RCC 7860 (cell line): ENCODE results near the gene ARL13B.
"Not testable (repeated sequence)": the region's sequence is repeated elsewhere in the genome, so short reads cannot be mapped to it uniquely, and the experiment has no call there.

Source experiments
- DNase-seq: peaks from one replicate; pipeline ENCODE4 v3.0.0-alpha.2; 2015; ENCODE audit warnings: low spot score
- FAIRE-seq: peaks from 2 replicates; lab custom pipeline; 2012; peaks lifted over from hg19 to GRCh38; lab: Jason Lieb, UNC

Gene ARL13B

DNA sequence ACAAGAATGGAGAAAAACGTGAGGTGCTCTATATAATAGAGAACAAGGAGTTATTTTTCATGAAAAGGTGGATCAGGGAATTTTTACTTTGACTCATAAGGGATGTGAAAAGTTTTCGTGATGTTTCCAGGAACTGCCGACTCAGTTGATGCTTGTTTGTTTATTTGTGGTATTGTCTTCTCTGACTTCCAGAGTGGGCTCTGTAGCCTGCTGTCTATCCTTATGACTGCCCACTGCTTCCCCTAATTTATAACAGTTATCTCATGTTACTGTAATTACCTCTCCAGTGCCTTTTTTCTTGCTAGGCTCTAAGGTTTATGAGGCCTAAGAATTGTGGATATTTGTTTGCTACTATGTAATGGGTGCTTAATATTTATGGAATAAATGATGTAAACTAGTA, 12.3 kb downstream of the ARL13B start:
- FAIRE-seq = no peak
- DNase-seq = no peak

DNA sequence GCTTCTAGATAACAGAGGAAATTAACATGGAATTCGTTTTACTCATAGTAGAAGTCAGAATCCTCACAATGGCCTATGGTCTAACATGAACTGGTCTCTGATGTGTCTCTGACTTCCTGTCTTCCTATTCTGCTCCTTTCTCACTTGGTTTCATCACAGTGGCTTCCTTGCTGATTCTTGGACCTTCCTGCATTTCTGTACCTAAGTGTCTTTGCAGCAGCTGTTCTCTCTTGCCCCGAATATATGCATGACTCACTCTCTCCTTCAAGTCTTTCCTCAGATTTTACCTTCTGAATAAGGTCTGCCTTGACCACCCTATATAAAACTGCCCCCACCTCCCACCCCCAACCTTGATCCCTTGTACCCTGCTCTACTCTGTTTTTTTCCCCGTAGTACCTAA, 14.1 kb downstream of the ARL13B start:
- FAIRE-seq (no peak), DNase-seq (no peak)

DNA sequence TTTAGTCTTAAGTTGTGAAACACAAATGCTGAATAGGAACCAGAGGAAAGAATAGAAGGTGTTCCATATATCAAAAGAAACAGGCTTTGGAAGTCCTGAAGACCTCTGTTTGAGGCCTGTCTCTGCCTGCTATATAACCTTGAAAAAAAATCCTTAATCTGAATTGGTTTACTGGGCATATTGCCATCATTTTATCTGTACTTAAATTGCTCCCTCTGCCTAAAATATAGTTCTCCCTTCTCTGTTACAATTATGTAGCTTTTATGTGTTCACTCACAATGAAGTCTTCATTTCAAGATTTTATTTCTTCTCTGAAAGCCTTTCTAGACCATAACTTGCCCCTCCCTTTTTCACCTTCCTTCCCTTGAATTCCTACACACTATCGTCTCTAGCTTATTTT, 21.2 kb downstream of the ARL13B start:
- DNase-seq (no peak), FAIRE-seq (no peak)

DNA sequence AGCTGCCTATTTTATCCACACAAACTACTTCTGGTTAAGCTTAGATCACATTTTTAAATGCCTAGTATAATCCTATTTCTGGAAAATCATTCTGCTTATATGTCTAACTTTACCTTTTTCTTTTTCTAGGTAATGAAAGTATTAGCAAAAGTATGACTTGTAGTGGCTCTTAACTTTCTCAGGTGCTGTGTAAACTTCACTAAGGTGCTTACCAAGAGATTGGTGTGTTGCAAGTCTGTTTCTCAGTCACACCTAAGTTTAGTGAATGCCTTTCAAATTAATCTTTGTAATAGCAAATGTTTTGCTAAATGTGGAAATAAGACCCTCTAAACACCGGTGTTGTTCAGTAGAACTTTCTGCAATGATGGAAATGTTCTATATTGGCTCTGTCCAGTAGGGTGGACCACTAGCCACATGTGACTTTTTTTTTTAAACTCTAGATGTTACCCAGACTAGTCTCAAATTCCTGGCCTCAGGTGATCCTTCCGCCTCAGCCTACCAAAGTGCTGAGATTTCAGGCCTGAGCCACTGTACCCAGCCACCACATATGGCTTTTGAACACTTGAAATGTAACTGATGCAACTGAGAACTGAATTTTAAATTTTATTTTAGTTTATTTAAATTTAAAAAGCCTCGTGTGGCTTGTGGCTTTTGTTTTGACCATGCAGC, 22.0 kb downstream of the ARL13B start:
- no peak for FAIRE-seq
- no peak for DNase-seq

DNA sequence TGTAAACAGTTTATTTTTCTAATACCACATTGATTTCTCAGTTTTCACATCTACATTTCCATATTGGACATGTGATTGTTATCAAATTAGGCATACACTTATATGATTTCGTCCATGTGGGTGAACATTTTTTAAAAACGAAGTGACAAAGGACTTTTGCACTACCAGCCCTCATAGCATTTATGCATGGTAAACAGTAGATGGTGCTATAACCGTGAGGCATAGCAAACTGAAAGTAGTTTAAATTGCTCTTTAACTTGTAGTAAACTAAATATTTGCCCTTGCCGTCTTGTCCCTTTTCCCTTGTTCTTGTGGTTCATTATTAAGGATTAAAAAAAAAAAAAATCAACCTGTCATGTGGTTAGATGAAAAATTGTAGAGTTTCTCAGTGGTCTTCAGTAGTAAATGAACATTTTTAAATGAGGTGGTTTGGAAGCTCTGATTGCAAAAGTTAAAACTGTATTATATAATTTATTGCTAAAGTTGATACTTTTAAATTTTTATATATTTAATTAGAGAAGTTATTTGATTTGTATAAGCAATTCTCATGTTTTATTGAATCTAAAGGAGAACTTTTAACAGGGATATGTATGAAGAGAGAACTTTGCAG, 24.5 kb downstream of the ARL13B start:
- FAIRE-seq (peak; percentile 85), DNase-seq (peak; percentile 42)

DNA sequence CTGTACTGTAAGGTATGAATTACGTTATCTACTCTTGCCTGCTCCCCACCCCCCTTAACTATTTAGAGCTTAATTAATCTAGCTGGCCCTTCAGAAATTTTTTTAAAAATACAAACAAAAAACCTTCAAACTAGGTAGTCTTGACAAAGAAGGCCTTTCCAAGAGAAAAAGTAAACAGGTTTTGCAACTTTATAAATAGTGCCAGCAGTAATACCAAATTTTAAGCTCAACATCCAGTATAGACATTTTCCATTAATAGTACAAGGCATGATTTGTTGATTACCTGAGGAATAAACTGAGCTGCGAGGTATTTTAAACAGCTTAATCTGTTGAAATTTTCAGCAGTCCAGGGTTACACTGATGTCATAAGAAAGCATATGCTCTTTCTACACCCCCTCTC, 28.3 kb downstream of the ARL13B start:
- FAIRE-seq (no peak), DNase-seq (no peak)

DNA sequence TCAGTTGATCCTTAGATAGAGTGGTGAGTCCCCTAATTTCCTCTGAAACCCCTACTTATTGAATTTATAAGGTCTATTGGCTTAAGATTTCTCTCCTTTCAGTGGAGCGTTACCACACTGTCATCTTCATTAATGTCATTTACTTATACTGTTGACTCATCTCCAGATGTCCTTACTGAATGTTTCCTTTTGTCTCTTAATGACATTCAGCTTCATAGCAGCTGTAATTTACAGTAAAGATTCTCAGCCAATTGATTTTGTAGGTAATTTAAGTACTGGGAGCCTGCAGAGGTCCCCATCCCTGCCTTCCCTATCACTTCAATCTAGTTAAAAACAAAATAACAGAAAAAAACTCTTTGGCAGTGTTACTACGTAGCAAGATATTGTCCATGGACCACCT, 29.7 kb downstream of the ARL13B start:
- DNase-seq = no peak
- no peak for FAIRE-seq

DNA sequence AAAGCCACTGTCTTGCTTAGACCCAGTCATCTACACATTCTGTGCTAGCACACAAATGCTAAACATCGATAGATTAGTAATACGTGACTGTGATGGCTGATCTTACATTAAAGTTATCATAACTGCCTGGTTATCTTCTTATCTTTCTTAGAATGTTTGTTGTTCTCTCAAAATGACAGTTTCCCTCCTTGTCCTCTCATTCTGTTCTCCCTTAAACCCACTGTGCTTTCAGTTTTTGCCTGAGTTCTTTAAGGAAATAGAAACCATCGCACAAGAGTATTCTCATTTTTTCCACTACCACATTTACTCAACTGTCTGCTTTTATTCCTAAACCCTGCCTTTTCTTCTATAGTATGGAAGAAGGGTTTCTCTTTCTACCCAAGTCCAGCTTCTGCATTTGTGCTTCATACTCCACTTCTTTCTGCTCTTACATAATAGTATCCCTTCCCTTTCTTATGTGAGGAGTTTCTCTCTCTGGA, 31.3 kb downstream of the ARL13B start:
- DNase-seq = no peak
- no peak for FAIRE-seq

DNA sequence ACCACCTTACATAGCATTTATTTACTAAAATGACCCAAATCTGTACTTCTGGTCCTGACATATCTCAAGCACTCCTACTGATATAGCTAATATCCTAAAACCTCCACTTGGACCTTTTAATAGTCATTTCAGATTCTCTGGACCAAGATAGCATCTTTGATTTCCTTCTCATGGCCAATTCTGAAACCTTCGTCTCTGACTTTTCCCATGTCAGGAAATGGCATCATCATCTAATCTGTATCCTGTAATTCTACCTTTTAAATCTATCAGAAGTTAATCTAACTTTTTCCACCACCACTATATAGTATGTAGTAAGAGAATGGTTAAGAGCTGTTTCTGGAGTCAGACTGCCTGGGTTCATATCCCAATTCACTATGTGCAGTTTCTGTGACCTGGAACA, 32.2 kb downstream of the ARL13B start:
- FAIRE-seq = no peak
- no peak for DNase-seq

DNA sequence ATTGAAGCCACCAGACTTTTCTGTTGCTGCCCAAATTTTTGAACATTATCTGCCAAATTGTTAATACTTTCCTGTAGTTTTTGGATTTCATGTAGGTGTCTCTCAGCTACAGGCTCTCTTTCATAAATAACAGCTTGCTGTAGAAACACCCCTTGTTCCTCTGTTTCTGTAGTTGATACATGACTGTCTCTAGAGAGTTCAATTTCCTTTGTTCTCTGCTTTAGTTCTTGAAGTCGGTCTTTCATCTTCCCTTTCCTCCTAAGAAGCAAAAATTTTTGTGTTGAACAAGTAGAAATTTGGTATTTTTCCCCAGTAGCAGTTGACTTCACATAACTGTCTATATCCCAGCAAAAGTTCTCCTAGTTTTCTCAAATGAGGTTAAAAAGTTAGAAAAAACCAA, 35.1 kb downstream of the ARL13B start:
- DNase-seq (no peak), FAIRE-seq (no peak)

DNA sequence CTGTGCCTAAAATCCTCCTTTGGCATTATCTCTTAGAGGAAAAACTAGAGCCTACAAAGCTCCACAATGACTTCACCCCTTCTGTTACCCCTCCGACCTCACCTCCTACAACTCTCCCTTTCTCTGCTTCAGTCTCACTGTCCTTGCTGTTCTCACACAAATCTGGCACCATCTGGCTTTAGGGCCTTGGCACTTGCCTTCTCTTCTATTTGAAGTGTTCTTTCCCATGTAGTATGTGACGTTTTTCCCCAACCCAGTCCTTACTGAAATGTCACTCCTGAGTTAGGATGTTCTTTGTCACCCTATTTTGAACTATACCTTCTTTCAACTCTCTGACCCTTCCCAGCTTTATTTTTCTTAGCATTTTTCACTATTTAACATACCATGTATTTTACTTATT, 39.7 kb downstream of the ARL13B start:
- no peak for DNase-seq
- FAIRE-seq = no peak

DNA sequence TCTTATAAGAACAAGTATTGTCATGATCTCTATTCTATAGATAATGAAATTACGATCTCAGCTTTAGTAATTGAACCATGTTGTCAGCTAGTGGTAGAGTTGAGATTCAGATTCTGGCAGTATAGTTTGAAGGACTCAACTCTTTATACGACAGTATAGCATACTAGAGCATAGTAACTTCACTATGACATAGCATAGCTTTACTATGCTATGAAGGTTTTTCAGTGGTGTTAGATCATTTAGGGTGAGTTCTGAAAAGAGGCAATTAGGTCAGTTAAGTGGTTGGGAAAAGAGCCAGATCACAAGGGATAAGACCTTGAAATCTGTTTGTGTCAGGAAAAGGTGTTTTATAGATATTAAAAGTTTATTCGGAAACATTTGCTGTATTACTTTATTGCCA, 40.3 kb downstream of the ARL13B start:
- FAIRE-seq (no peak), DNase-seq (no peak)

DNA sequence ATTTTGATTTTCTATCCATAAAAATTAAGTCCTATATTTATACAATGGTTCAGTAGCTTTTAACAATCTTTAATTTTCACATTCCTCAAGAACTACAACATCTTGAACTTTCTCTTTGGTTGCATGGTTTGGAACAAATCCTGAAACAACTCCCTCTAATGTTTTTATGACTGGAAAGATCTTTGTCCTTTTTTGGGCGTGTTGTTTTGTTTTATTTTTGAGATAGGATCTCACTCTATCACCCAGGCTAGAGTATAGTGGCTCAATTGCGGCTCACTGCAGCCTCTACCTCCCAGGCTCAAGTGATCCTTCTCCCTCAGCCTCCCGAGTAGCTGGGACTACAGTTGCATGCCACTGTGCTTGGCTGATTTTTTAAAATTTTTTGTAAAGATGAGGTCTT, 44.4 kb downstream of the ARL13B start:
- DNase-seq = no peak
- FAIRE-seq = no peak

DNA sequence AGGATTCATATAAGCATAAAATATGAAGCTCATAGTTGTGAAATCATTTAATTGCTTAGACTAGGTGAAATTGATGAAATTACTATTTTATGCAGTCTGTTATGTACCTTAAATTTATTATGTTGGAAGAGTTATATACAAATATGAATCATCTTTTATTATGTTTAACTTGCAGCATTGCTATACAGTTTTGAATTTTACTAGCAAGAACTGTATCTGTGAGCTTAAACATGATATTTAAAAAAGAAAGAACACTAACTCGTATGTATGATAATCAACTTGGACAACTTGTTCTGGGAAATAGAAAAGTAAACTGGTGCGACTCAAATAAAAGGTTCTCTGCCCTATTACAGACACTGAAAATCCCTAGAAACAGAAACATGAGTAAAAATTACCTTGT, 46.7 kb downstream of the ARL13B start:
- DNase-seq = no peak

DNA sequence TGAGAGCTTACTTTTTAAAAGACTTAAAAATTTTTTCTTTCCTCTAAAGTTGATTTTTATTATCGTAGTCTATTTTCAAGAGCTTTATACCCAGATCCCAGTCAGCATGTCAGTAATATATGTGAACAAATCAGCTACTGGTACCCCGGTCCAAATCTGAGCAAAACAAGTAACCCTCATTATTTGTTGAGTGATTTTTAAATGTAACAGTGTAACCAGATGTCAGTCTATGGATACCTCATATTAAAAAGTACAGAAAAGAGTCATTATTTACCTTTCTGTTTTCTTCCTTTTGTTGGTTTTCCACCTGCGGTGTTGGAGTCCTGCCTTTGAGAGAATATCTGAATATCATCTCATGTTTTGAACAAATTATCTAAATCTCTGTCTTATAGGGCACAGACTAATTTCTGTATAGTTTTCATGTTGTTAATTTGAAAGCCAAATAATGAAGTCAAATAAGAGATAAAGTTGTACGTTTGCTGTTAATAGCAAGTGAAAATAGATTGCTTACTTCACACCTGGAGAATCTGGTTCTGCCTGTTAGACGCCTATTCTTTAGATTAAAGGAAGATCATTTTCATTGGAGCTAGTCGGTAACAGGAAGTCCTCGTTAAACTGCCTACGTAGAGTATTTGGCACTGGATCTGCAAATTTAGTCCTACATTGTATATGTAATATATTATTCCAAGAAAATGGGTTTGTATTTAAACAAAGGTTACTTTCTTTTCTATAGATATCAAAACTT, 48.3 kb downstream of the ARL13B start, which contains the start of gene STX19:
STX19 (minus strand) TSS at position 505 of the 745 bp plus-strand sequence. CDS start 13,328 bp downstream, outside the sequence.
- DNase-seq (no peak), FAIRE-seq (no peak)

More for the DNA sequence above, 46.7 kb downstream of the ARL13B start:
- FAIRE-seq = peak; percentile 2

DNA sequence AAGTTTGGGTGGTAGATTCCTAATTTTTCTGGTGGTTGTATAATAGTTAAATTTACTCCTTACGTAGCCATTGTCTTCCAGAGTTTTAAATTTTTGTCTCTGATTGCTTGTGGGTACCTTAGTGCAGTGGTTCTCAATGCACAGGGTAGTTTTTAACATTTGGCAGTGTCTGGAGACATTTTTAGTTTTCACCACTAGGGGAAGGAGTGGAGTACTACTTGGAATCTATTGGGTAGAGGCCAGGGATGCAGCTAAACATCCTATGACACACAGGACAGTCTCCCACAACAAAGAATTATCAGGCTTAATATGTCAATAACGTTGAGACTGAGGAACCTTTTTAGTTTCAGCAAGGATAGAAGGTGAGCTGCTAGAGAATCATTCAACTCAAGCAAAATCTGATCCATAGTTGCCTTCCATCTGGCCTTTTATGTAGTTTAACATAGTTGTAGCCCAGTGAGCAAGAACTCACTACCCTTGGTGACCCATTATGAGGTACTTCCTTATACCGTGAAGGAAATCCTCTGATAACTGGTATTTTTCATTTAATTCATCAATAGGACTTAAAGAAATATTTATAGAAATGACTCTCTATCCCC, 57.1 kb downstream of the ARL13B start:
- peak; percentile 24 for DNase-seq
- FAIRE-seq = no peak

DNA sequence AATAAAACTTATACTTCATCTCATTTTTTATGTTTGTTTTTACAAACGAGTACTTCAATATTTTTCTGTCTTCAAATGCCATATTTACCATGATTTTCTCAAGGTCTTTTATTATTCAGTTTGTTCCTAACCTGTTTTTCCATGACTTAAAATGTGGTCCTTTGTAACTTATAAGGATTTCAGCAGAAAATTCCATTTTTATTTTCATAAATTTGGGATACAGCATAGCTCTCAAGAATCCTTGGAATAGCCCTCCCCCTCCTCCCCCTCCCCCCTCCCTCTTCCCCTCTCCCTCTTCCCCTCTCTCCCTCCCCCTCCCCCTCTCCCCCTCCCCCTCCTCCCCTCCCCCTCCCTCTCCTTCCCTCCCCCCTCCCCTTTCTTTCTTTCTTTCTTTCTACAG, 63.3 kb downstream of the ARL13B start:
- DNase-seq (no peak), FAIRE-seq (no peak)

DNA sequence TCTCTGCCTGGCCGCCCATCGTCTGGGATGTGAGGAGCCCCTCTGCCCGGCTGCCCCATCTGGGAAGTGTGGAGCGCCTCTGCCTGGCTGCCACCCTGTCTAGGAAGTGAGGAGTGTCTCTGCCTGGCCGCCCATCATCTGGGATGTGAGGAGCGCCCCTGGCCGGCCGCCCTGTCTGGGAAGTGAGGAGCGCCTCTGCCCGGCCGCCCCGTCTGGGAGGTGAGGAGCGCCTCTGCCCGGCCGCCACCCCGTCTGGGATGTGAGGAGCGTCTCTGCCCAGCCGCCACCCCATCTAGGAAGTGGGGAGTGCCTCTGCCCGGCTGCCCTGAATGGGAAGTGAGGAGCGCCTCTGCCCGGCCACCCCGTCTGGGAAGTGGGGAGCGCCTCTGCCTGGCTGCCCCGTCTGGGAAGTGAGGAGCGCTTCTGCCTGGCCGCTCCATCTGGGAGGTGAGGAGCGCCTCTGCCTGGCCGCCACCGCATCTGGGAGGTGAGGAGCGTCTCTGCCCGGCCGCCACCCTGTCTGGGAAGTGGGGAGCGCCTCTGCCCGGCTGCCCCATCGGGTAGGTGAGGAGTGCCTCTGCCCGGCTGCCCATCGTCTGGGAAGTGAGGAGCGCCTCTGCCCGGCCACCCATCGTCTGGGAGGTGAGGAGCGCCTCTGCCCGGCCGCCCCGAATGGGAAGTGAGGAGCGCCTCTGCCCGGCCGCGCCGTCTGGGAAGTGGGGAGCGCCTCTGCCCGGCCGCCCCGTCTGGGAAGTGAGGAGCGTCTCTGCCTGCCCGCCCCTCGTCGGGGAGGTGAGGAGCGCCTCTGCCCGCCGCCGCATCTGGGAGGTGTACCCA, 64.4 kb downstream of the ARL13B start:
- not testable (repeated sequence) for DNase-seq, FAIRE-seq

DNA sequence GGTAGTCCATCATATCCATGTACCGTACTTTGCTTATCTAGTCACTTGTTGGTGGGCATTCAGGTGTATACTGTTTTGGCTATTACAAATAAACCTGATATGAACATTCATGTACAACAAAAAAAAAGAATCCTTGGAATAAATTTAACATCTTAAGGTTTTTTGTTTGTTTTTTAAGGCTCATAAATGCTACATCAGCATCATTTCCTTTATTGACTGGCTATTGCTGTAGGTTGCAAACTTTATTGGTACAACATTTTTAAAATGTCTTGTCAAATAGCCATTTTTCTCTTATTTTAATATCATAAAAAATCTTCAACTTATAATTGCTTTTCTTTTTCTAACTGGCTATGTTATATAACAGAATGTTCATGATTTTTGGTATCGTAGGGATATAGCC, 66.6 kb downstream of the ARL13B start:
- no peak for FAIRE-seq
- no peak for DNase-seq

DNA sequence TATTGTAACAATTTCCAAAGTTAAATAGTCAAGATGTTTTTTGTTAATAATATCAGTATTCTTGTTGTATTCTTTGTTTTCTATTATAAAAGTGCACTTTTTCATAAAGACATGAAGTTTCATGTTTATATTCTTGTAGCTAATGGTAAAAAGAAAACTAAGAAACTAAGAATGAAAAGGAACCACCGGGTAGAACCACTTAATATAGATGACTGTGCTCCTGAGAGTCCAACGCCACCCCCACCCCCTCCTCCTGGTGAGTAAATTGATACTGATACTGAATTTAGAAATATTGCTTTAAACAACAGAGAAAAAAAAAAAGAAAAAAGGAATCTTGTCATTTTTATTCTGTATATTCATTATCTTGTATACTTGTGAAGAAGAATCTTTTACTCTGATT, 69.3 kb downstream of the ARL13B start:
- FAIRE-seq = no peak
- DNase-seq = no peak

DNA sequence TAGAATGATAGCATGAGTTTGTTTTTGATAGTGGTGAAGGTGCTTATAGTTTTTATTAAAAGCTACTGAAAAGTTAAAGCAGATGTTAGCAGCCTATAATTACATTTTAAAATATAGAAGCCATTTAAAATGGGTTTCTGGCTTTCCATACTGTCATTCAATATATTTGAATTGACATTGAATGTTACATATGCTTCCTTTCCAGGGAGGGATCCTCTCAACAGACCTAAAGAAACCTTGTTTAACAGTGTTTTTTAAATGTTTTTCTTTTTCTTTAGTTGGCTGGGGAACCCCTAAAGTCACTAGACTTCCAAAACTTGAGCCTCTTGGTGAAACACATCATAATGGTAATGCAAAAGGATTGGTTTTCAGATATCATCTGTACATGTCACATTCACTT, 70.6 kb downstream of the ARL13B start:
- FAIRE-seq (no peak), DNase-seq (no peak)
